ENCODE measurements around the gene HOXC12.

The HOXC12 gene

GRCh38 chr12:54004063-54004840, 49.5 kb downstream of the HOXC12 start:
- no peak for DNase-seq (ENCODE audit: low spot score)
- in situ Hi-C loops (cut with MboI; ENCODE audit: low pct_unique_long_range_greater_than_20kb, low sequenced_read_pairs, unreplicated experiment): loop anchor here (25.0 kb wide), 1 partner anchor 358 kb away; the partner anchor contains the start of gene GPR84

DNA sequence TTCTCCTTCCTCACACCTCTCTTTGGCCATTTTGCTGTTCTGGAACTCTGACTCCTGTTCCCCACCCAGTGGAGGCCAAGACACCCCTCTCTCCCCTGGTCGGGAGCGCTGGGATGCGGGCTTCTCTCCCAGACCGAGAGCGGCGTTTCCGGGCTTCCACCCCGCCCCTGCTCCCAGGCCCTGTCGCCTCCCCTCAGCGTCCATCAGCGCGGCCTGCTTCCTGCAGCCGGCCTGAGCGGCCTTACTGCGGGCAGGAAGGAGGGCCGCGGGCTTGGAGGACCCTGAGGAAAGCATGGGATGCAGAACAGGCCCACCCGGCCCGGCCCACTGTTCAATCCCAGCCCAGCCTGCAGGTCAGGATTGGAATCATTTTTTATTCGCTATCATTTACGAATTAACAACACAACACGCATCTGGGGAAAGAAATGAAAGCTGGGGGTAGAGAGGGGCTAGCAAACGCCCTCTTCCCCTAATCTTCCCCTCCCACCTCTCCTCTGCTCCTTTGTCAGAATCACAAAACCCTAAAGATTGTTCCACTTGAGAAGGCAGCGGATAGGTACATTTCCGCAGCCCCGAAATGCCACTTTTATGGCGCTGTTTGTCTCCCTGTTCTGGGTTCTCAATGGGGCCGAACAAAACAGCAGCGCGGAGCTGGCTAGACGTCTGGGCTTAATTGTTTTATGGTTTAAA, 50.3 kb downstream of the HOXC12 start:
- in situ Hi-C loops (cut with MboI; ENCODE audit: low pct_unique_long_range_greater_than_20kb, low sequenced_read_pairs, unreplicated experiment): loop anchor here (25.0 kb wide), 1 partner anchor 357 kb away; the partner anchor contains the start of gene GPR84
- TF ChIP-seq, protein P1, sequence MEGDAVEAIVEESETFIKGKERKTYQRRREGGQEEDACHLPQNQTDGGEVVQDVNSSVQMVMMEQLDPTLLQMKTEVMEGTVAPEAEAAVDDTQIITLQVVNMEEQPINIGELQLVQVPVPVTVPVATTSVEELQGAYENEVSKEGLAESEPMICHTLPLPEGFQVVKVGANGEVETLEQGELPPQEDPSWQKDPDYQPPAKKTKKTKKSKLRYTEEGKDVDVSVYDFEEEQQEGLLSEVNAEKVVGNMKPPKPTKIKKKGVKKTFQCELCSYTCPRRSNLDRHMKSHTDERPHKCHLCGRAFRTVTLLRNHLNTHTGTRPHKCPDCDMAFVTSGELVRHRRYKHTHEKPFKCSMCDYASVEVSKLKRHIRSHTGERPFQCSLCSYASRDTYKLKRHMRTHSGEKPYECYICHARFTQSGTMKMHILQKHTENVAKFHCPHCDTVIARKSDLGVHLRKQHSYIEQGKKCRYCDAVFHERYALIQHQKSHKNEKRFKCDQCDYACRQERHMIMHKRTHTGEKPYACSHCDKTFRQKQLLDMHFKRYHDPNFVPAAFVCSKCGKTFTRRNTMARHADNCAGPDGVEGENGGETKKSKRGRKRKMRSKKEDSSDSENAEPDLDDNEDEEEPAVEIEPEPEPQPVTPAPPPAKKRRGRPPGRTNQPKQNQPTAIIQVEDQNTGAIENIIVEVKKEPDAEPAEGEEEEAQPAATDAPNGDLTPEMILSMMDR (IDR thresholded peaks at IDR 0.05; ENCODE audit: extremely low read depth, insufficient read depth, missing control alignments): no peak
- no peak for DNase-seq (ENCODE audit: low spot score)

More at GRCh38 chr12:54004063-54004840, 49.5 kb downstream of the HOXC12 start:
- TF ChIP-seq, protein P1 (IDR thresholded peaks at IDR 0.05; ENCODE audit: extremely low read depth, insufficient read depth, missing control alignments): peak; percentile 23

- in situ Hi-C loops (cut with MboI; ENCODE audit: low pct_unique_long_range_greater_than_20kb, low sequenced_read_pairs, unreplicated experiment): loop anchor here (25.0 kb wide), 1 partner anchor 357 kb away; the partner anchor contains the start of gene GPR84
- DNase-seq (ENCODE audit: low spot score): no peak
- TF ChIP-seq, protein P1 (IDR thresholded peaks at IDR 0.05; ENCODE audit: extremely low read depth, insufficient read depth, missing control alignments): no peak
Measured at GRCh38 chr12:54005531-54005852, 50.8 kb downstream of the HOXC12 start.

DNA sequence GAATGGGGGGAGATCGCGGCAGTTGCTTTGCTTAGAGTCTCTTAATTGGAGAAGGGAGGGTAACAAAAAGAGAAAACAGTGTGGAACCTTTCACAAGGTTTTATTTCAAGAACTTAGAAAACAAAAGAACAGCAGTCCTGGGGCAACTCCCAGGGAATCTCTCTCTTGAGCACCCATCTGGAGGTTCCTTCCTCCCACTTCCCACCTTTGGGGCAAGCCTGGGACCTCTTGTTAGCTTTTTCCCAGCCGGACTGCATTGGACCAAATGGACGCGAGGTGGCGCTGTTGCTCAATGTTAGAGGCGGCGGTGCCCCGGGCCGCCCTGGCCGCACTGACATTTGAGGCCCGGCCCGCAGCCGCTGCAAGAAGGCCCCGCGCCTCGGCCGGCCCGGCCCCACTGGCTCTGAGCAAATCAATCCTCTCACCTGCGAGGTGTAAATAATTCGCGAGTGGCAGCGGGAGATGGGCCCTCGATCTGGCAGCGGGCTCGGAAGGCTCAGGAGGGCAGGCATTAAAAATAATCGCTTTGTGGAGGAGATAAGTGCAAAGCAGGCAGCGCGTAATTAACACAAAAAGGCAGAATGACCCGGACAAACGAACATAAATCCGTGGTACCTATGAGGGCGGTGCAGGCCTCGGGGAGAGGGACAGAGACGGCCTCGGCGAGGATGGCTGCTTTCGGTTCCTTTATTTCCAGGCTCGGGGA, 51.3 kb downstream of the HOXC12 start:
- DNase-seq (ENCODE audit: low spot score): peak; percentile 89
- TF ChIP-seq, protein P1 (IDR thresholded peaks at IDR 0.05; ENCODE audit: extremely low read depth, insufficient read depth, missing control alignments): peak; percentile 95
- in situ Hi-C loops (cut with MboI; ENCODE audit: low pct_unique_long_range_greater_than_20kb, low sequenced_read_pairs, unreplicated experiment): loop anchor here (25.0 kb wide), 1 partner anchor 356 kb away; the partner anchor contains the start of gene GPR84

GRCh38 chr12:54006559-54007220, 52.0 kb downstream of the HOXC12 start:
- no peak for DNase-seq (ENCODE audit: low spot score)
- in situ Hi-C loops (cut with MboI; ENCODE audit: low pct_unique_long_range_greater_than_20kb, low sequenced_read_pairs, unreplicated experiment): loop anchor here (25.0 kb wide), 1 partner anchor 356 kb away; the partner anchor contains the start of gene GPR84
- TF ChIP-seq, protein P1 (IDR thresholded peaks at IDR 0.05; ENCODE audit: extremely low read depth, insufficient read depth, missing control alignments): no peak
